SK-N-SH (cell line): ENCODE results near the gene CDC45. TPM values are rescaled to one million over a fixed set of nuclear protein-coding genes. Genes with fewer than 3 reads are reported as not detected.

Source experiments
- CTCF ChIA-PET: fragments of 300-600, 350-600 bp; formaldehyde crosslinking; extraction: SDS; loops from one replicate; lab custom pipeline; 2021; lab: Yijun Ruan, JAX
- POLR2A ChIA-PET: fragments of 350-600 bp; sonication (Branson Sonifier 250); formaldehyde crosslinking; extraction: SDS; loops from one replicate; lab custom pipeline; 2020; ENCODE audit warnings: antibody characterized with exemption, inconsistent platforms; lab: Yijun Ruan, JAX
- DNase-seq: peaks from one replicate; pipeline ENCODE4 v3.0.0; 2012
- H2AFZ ChIP-seq: fragments of 200-600 bp; sonication (generic); 2 replicates; pipeline ENCODE4 v1.8.1; 2016; ENCODE audit warnings: antibody characterized with exemption, mild to moderate bottlenecking, low read depth
- H3F3A ChIP-seq: fragments of 200-600 bp; sonication (generic); replicated peaks from 2 replicates; pipeline ENCODE3; 2016; ENCODE audit warnings: antibody characterized with exemption, mild to moderate bottlenecking; ENCODE audit not compliant: insufficient read depth
- H3K27ac ChIP-seq, 2 experiments: fragments of 200-500 bp in 1 of 2; fragments of 200-600 bp in 1 of 2; sonication (Bioruptor generic) in 1 of 2; sonication (generic), shearing (Covaris generic) in 1 of 2; 2 replicates each; pipeline versions ENCODE4 v1.5.1 to v1.6.1; 2014 to 2016; ENCODE audit warnings: low read depth in 2 of 2, inconsistent platforms in 1 of 2, low read length in 1 of 2, mild to moderate bottlenecking in 1 of 2, mixed read lengths in 1 of 2
- H3K27me3 ChIP-seq: fragments of 200-600 bp; sonication (generic), shearing (Covaris generic); 2 replicates; pipeline ENCODE4 v1.6.1; 2016; ENCODE audit warnings: mixed run types; ENCODE audit not compliant: insufficient read depth
- H3K36me3 ChIP-seq, 2 experiments: fragments of 200-500 bp in 1 of 2; fragments of 200-600 bp in 1 of 2; sonication (Bioruptor generic) in 1 of 2; sonication (generic) in 1 of 2; replicated peaks in 1 of 2; 2 replicates each; pipeline versions ENCODE3 to v1.5.1; 2014 to 2016; ENCODE audit warnings: low read length in 1 of 2, mild to moderate bottlenecking in 1 of 2; ENCODE audit not compliant: insufficient read depth in 2 of 2, control insufficient read depth in 1 of 2
- H3K4me1 ChIP-seq, 2 experiments: fragments of 200-500 bp in 1 of 2; fragments of 200-600 bp in 1 of 2; sonication (Bioruptor generic) in 1 of 2; sonication (generic), shearing (Covaris generic) in 1 of 2; 2 replicates each; pipeline versions ENCODE4 v1.5.1 to v1.6.1; 2014 to 2016; ENCODE audit warnings: low read depth in 1 of 2, low read length in 1 of 2, mixed run types in 1 of 2; ENCODE audit not compliant: insufficient read depth in 2 of 2, control insufficient read depth in 1 of 2
- H3K4me2 ChIP-seq: fragments of 200-600 bp; sonication (generic), shearing (Covaris generic); 2 replicates; pipeline ENCODE4 v1.6.1; 2017; ENCODE audit warnings: mixed run types
- H3K4me3 ChIP-seq, 2 experiments: fragments of 200-500 bp in 1 of 2; fragments of 200-600 bp in 1 of 2; sonication (Bioruptor generic) in 1 of 2; sonication (generic), shearing (Covaris generic) in 1 of 2; 2 replicates each; pipeline versions ENCODE4 v1.5.1 to v1.8.1; 2014 to 2016; ENCODE audit warnings: low read depth in 2 of 2, inconsistent platforms in 1 of 2, low read length in 1 of 2, mild to moderate bottlenecking in 1 of 2, mixed read lengths in 1 of 2, moderate library complexity in 1 of 2
- H3K79me2 ChIP-seq: fragments of 200-600 bp; sonication (generic); 2 replicates; pipeline ENCODE4 v1.8.1; 2017; ENCODE audit warnings: mild to moderate bottlenecking; ENCODE audit not compliant: insufficient read depth
- H3K9ac ChIP-seq: fragments of 200-600 bp; sonication (generic); 2 replicates; pipeline ENCODE4 v1.6.1; 2017; ENCODE audit warnings: mixed run types
- H3K9me2 ChIP-seq: fragments of 200-600 bp; sonication (generic); 2 replicates; pipeline ENCODE4 v1.6.1; 2017; ENCODE audit warnings: mixed run types
- H3K9me3 ChIP-seq: fragments of 200-600 bp; sonication (generic); 2 replicates; pipeline ENCODE4 v1.6.1; 2017; ENCODE audit warnings: mixed run types, mild to moderate bottlenecking, moderate library complexity
- H4K20me1 ChIP-seq: fragments of 200-600 bp; sonication (generic); 2 replicates; pipeline ENCODE4 v1.6.1; 2017; ENCODE audit warnings: mild to moderate bottlenecking, mixed run types; ENCODE audit not compliant: insufficient read depth
- CHD2 ChIP-seq: fragments of 150-350 bp; IDR thresholded peaks from 2 replicates; pipeline ENCODE4 v1.6.1; 2018; ENCODE audit warnings: low read length; ENCODE audit not compliant: partially characterized antibody
- CTCF ChIP-seq: fragments of 200-600 bp; sonication (generic); IDR thresholded peaks from 2 replicates; pipeline ENCODE4 v1.6.1; 2017; ENCODE audit warnings: antibody characterized with exemption, mild to moderate bottlenecking, moderate library complexity
- ELF1 ChIP-seq: IDR thresholded peaks from 2 replicates; pipeline ENCODE4 v1.4.0; 2012
- EP300 ChIP-seq, 2 experiments: IDR thresholded peaks; 2 replicates each; pipeline versions ENCODE4 v1.4.0 to v1.6.1; 2012; ENCODE audit warnings: borderline replicate concordance in 1 of 2, low read depth in 1 of 2, low read length in 1 of 2
- EZH2phosphoT487 ChIP-seq: fragments of 200-600 bp; sonication (generic); IDR thresholded peaks from 2 replicates; pipeline ENCODE4 v1.6.1; 2017; ENCODE audit warnings: low read depth, mixed run types, mild to moderate bottlenecking, antibody characterized with exemption, moderate library complexity, borderline replicate concordance
- FOSL2 ChIP-seq: IDR thresholded peaks from 2 replicates; pipeline ENCODE4 v1.4.0; 2012; ENCODE audit warnings: low read depth, mild to moderate bottlenecking, moderate library complexity, borderline replicate concordance
- FOXJ3 ChIP-seq: sonication (generic); formaldehyde crosslinking; IDR thresholded peaks from 2 replicates; pipeline ENCODE4 v1.5.1; 2020; ENCODE audit warnings: mild to moderate bottlenecking, missing genetic modification reagents
- FOXM1 ChIP-seq: IDR thresholded peaks from 2 replicates; pipeline ENCODE4 v1.4.0; 2012; ENCODE audit warnings: low read depth, mild to moderate bottlenecking
- GABPA ChIP-seq: IDR thresholded peaks from 2 replicates; pipeline ENCODE4 v1.4.0; 2012; ENCODE audit warnings: low read depth, mild to moderate bottlenecking
- GATA2 ChIP-seq: sonication (generic); formaldehyde crosslinking; IDR thresholded peaks from 2 replicates; pipeline ENCODE4 v1.5.0; 2020; ENCODE audit warnings: mild to moderate bottlenecking, missing genetic modification reagents
- JUND ChIP-seq: IDR thresholded peaks from 2 replicates; pipeline ENCODE4 v1.4.0; 2012
- MAX ChIP-seq: IDR thresholded peaks from 2 replicates; pipeline ENCODE4 v1.4.0; 2012; ENCODE audit warnings: low read depth
- MXI1 ChIP-seq: IDR thresholded peaks from 2 replicates; pipeline ENCODE4 v1.6.1; 2012; ENCODE audit warnings: mild to moderate bottlenecking, low read depth, low read length, improper control_type of control experiment
- NFIC ChIP-seq: IDR thresholded peaks from 2 replicates; pipeline ENCODE4 v1.4.0; 2012; ENCODE audit warnings: borderline replicate concordance
- NRF1 ChIP-seq: IDR thresholded peaks from 2 replicates; pipeline ENCODE4 v1.6.1; 2012; ENCODE audit warnings: low read depth, mild to moderate bottlenecking, low read length
- PBX3 ChIP-seq: IDR thresholded peaks from 2 replicates; pipeline ENCODE4; 2012
- RCOR1 ChIP-seq: fragments of 150-350 bp; IDR thresholded peaks from 2 replicates; pipeline ENCODE4 v1.6.1; 2017; ENCODE audit warnings: antibody characterized with exemption, low read length
- RXRA ChIP-seq: IDR thresholded peaks from 2 replicates; pipeline ENCODE4 v1.4.0; 2012; ENCODE audit warnings: low read depth, mild to moderate bottlenecking, borderline replicate concordance
- TAF1 ChIP-seq: IDR thresholded peaks from 2 replicates; pipeline ENCODE4 v1.6.1; 2012; ENCODE audit warnings: low read depth, mild to moderate bottlenecking, low read length, moderate library complexity, borderline replicate concordance
- TCF12 ChIP-seq: IDR thresholded peaks from 2 replicates; pipeline ENCODE4 v1.4.0; 2012
- TEAD4 ChIP-seq: IDR thresholded peaks from 2 replicates; pipeline ENCODE4 v1.4.0; 2012; ENCODE audit warnings: mild to moderate bottlenecking, borderline replicate concordance; ENCODE audit not compliant: insufficient read depth
- USF2 ChIP-seq: fragments of 150-350 bp; IDR thresholded peaks from 2 replicates; pipeline ENCODE4 v1.6.1; 2017; ENCODE audit warnings: antibody characterized with exemption, low read length, low read depth, borderline replicate concordance
- ZBTB33 ChIP-seq: IDR thresholded peaks from 2 replicates; pipeline ENCODE4 v1.4.0; 2012; ENCODE audit warnings: low read depth, borderline replicate concordance
- WGBS: methylation state at CpG from one replicate; pipeline ENCODE4 v1.1.6; 2017; ENCODE audit warnings: low lambda C conversion rate; 5-methylcytosine and 5-hydroxymethylcytosine counted together
- polyA plus RNA-seq, 3 experiments: library from polyadenylated mRNA; depleted of rRNA; stranded (reverse); fragments of >200 nt; gene quantifications; 2 replicates each; pipeline ENCODE4 v1.2.3, GENCODE V29; 2012

CDC45 gene
- polyA plus RNA-seq, 1 of the 3 experiments (the other 2 are of a cell fraction) = 23.6 TPM

GRCh38 chr22:19549428-19549827 is 69.7 kb downstream of the CDC45 start:
- Histone ChIP-seq H3K4me1 (peaks cover 0 to 4% of the 10 kb centered on the region in 2 experiments; a peak in 1 of 4 replicates), H3F3A (no peaks in the 10 kb centered on the region), H3K9me2 (no peaks in the 10 kb centered on the region), H3K9me3 (no peaks in the 10 kb centered on the region), H3K36me3 (no peaks in the 10 kb centered on the region), H3K27ac (no peak overlapping the region), H4K20me1 (no peaks in the 10 kb centered on the region), H3K79me2 (no peaks in the 10 kb centered on the region), H3K4me3 (no peak overlapping the region), H3K4me2 (no peak overlapping the region), H3K27me3 (no peaks in the 10 kb centered on the region; the same call in 1 of the 2 replicates), H2AFZ (no peak overlapping the region), H3K9ac (no peak overlapping the region)
- ChIA-PET POLR2A (no interaction called here), CTCF (no interaction called here)
- 41% methylated on average over 5 of the region's 7 CpGs for WGBS
- no peak for TF ChIP-seq USF2
- TF ChIP-seq FOXM1 = no peak
- TF ChIP-seq JUND = no peak
- TF ChIP-seq PBX3 = no peak
- no peak for TF ChIP-seq ZBTB33
- no peak for TF ChIP-seq ELF1
- TF ChIP-seq RCOR1 = no peak
- no peak for TF ChIP-seq MAX
- no peak for TF ChIP-seq FOXJ3
- TF ChIP-seq GABPA = no peak
- TF ChIP-seq TAF1 = no peak
- no peak for TF ChIP-seq CHD2
- no peak for TF ChIP-seq GATA2 (CRISPR knock-in tag)
- no peak for DNase-seq

GRCh38 chr22:19550382-19550781 is 70.7 kb downstream of the CDC45 start:
- CTCF ChIA-PET = interaction anchor here (1.0 kb wide), 1 partner anchor 45 kb away, joined by 3 read pairs; no protein-coding TSS in a partner anchor
- no peaks in the 10 kb centered on the region for H3K79me2 ChIP-seq
- no peak for TF ChIP-seq USF2
- TF ChIP-seq FOSL2 = no peak
- TF ChIP-seq JUND = no peak
- TF ChIP-seq FOXJ3 = no peak
- no peak for TF ChIP-seq TAF1
- TF ChIP-seq FOXM1 = no peak
- no peak for TF ChIP-seq EP300 (IDR thresholded peaks at IDR 0.05; ENCODE audit: borderline replicate concordance in 1 of 2, low read depth in 1 of 2, low read length in 1 of 2)
- TF ChIP-seq NRF1 = no peak
- TF ChIP-seq ELF1 = no peak
- no peak for TF ChIP-seq TCF12
- no peak for TF ChIP-seq EZH2phosphoT487
- TF ChIP-seq NFIC = no peak
- TF ChIP-seq RXRA = no peak
- no peak for TF ChIP-seq MXI1
- TF ChIP-seq CTCF = no peak
- TF ChIP-seq TEAD4 = no peak

More at GRCh38 chr22:19550382-19550781, 70.7 kb downstream of the CDC45 start:
- 51% methylated on average over 7 of the region's 7 CpGs for WGBS
- Histone ChIP-seq H3K27me3 (no peaks in the 10 kb centered on the region; the same call in 1 of the 2 replicates), H3K4me3 (no peak overlapping the region), H3K4me1 (no peaks in the 10 kb centered on the region), H3K9me3 (no peaks in the 10 kb centered on the region), H3K4me2 (no peak overlapping the region), H3K9ac (no peak overlapping the region), H3K9me2 (no peaks in the 10 kb centered on the region), H3K36me3 (no peaks in the 10 kb centered on the region), H2AFZ (no peak overlapping the region), H4K20me1 (no peaks in the 10 kb centered on the region), H3K27ac (no peak overlapping the region), H3F3A (no peaks in the 10 kb centered on the region)
- DNase-seq = no peak
- POLR2A ChIA-PET = no interaction called here
